GM18951 (cell line): ENCODE results near the gene FIS1.

Experiments
- POLR2A ChIP-seq: IDR thresholded peaks from 4 replicates; pipeline ENCODE4 v1.6.1; 2011; ENCODE audit warnings: mild to moderate bottlenecking; ENCODE audit not compliant: insufficient read length, insufficient read depth; ENCODE audit errors: extremely low read depth
- in situ Hi-C: fragments of 300-500 bp; cut with MboI; formaldehyde crosslinking; loops from one replicate; pipeline ENCODE4 v1.12.0; 2022; ENCODE audit warnings: low sequenced_read_pairs, mixed read lengths, inconsistent platforms; ENCODE audit not compliant: unreplicated experiment

The FIS1 gene

DNA sequence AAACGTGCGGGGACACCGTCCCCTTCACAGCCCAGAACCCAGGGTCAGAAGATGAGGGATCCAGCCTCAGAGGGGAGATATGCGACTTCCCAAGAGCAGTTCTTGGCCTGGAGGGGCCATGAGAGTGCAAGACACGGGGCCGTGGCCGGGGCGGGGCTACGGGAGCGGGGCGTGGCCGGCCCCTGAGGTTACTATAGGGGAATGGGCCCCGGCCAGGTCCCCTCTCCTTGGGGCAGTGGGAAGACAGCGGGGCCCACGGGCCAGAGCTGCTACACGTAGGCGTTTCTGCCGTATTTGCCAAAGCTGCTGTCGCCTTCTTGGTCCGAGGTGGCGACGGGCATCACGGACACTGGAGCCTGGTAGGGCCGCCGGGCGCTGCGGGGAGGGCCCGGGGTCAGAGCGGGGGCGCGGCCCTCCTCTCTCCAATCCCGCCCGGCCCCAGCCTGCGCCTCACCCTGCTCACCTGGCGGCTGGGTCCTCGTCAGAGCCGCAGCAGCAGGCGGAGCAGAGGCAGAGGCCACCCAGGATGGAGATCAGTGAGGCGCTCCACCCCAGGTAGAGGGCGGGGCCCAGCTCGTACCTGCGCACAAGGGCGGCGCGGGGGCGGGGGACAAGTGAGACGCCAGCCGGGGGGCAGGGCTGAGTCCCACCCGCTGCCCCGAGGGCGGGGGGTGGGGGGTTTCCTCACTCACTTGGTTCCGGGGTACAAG is 12.6 kb downstream of the FIS1 start:
- in situ Hi-C loops = no loop called here
- TF ChIP-seq POLR2A = no peak

DNA sequence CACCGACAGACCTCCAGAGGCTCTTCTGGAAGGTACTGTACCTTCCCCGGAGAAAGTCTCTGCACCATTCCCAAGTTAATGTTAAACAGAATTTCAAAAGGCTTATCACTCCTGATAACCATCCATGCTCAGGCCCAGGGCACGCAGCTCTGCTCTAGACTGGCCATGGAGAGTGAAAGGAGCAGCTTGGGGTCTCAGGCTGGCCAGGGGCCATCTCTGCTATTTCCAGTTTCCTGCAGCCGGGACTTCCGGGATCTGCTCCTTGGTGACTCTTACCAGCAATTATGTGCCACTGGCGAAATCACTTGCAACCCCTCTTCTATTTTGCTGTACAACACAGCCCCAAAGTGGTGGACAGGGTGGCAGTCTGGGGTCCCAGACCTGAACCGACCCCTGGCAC is 13.2 kb downstream of the FIS1 start:
- in situ Hi-C loops = no loop called here
- no peak for TF ChIP-seq POLR2A

DNA sequence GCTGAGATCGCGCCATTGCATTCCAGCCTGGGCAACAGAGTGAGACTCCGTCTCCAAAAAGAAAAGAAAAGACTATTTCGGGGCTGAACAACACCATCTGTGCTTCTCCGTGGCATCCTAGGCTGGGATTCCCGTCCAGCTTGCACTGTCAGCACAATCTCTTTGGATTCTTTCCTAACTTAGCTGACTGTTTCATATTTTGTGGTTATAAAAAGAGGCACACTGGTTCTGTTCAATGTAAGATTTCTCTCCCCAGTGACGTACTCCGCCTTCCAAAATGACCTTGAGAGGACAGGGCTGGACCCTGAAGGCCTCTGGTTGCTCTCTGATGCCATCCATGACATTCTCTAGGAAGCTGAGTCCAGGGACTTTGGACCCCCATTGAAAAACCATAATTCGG is 18.2 kb downstream of the FIS1 start:
- in situ Hi-C loops = no loop called here
- no peak for TF ChIP-seq POLR2A

DNA sequence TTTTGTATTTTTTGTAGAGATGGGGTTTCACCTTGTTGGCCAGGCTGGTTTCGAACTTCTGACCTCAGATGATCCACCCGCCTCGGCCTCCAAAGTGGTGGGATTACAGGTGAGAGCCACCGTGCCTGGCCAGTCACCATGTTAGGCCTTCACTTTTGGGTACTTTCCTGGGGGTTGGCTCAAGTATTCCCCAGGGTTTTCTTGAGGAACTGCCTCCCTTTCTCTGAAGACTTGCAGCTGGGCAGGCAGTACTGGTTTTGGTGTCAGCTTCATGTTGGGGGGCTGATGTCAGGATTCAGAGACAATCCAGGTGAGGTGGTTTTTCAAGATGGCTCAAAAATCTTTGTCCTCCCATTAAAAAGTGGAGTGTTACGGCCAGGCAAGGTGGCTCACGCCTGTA is 19.2 kb downstream of the FIS1 start:
- no peak for TF ChIP-seq POLR2A

DNA sequence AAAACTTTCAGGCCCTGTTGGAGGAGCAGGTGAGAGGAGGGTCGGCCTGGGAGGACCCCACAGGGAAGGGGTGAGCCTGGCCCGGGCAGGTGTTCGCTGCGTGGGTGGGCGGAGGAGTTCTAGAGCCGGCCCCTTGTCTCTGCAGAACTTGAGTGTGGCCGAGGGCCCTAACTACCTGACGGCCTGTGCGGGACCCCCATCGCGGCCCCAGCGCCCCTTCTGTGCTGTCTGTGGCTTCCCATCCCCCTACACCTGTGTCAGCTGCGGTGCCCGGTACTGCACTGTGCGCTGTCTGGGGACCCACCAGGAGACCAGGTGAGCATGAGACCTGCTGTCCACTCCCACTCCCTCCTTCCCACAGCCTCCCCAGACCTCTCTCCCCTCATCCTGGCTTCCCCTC is 21.4 kb downstream of the FIS1 start:
- no peak for TF ChIP-seq POLR2A

More for the DNA sequence above, 19.2 kb downstream of the FIS1 start:
- in situ Hi-C loops = no loop called here

DNA sequence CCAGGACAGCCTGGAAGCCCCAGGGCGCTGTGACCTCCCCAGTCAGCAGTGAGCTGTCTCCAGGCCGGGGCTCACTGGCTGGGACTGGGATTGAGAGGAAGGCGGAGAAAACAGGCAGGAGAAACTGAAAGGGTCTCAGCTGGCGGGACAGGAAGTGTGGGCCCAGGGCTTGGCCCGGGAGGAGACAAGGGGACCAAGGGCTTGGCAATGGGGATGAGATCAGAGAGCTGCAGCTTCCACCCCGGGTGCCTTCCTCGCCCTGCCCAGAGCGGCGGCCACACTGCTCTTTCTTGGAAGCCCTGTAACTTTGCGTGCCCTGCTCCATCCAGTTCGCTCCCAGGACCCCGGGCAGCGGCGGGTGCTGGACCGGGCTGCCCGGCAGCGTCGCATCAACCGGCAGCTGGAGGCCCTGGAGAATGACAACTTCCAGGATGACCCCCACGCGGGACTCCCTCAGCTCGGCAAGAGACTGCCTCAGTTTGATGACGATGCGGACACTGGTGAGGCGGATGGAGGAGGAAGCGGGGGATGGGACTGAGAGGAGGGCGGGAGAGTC is 22.5 kb downstream of the FIS1 start:
- TF ChIP-seq POLR2A = no peak
- in situ Hi-C loops = no loop called here

More for the DNA sequence above, 21.4 kb downstream of the FIS1 start:
- in situ Hi-C loops = no loop called here

DNA sequence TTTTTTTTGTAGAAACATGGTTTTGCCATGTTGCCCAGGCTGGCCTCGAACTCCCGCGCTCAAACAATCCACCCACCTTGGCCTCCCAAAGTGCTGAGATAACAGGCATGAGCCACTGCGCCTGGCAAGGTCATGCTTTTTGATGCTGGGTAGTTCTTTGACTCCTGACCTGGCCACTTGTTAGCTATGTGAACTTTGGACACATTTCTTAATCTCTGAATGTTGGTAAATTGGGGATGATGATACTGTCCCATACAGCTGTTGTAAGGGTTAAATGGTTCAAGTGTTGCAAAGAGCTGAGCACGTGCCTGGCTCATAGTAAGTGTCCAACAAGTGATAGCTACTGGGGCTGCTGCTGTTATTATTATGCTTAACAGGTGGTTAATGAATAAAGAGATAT is 24.6 kb downstream of the FIS1 start:
- in situ Hi-C loops = no loop called here
- no peak for TF ChIP-seq POLR2A

DNA sequence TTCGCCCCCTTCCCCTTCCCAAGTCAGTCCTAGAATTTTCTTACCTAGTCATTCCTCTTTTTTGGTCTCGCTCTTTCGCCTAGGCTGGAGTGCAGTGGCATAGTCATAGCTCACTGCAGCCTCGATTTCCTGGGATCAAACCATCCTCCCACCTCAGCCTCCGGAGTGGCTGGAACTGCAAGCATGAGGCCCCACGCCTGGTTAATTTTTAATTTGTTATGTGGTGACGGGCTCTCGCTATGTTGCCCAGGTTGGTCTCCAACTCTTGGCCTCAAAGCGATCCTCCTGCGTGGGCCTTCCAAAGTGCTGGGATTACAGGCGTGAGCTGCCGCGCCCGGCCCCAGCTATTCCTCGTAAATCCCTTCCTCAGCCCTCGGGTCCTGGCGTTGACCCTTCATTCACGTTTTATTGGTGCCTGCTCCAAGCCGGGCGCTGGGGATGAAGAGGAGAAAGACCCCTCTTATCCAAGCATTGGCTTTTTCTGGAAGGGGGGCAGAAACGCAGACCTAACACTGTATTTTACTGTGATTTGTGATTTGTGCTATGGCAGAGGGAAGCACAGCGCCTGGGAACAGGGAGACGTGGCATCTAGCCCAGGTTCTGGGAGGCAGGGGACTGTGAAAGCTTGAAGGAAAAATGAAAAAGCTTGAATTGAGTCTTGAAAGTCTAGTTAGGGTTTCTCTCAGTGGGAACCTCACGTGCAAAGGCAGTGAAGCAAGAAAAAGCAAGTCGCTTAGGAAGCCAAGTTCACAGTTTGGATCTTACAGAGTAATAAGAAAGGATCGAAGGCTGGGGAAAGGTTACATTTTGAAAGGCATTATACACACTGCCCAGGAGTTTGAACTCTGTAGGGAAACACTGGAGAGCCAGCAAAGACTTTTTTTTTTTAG is 26.4 kb downstream of the FIS1 start:
- TF ChIP-seq POLR2A = no peak
- in situ Hi-C loops = no loop called here

DNA sequence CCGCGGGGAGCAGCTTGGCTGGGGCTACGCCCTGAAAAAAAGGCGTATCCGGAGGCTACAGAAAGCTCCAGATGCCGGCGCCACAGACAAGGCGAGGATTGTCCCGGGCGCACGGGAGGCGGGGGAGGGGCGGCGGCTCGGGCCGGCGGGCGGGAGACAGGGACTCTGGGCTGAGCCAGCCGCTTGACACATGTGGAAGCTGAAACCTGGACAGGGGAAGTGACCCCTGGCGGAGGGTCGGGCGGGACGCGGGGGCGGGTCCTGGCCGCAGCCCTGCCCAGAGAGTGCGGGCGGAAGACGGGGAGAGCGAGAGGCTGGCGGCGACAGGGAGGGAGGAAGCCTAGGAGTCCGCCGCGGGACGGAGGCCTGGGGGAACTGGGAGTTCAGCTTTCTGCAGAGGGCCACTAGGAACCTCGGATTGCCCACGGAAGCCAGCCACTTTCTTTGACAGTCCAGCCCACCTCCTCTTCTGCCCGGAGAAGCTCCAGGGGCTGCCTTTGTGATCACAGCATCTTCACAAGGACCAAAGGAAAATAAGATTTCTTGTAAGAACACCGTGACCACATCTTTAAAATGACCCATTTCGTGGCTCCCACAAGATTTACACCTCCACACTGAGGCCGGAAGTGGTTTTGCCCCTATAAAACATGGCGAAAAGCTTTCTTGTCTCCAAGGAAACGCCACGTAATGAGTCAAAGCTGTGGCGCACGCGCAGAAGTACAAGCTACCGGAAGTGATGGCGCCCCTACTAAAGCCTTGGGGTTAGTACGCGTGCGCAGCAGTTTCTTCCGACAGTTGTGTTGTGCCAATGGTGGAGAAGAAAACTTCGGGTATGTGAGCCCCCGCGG is 27.3 kb downstream of the FIS1 start, which contains the start of the genes PLOD3 and ZNHIT1:
Gene PLOD3 (minus strand): TSS at position 194 of the 848 bp plus-strand sequence. CDS start 307 bp downstream, outside the sequence.
Gene ZNHIT1 (plus strand): TSS at position 778 of the 848 bp plus-strand sequence. CDS start 31 bp downstream, at position 809.
- in situ Hi-C loops = no loop called here
- peak; percentile 55 for TF ChIP-seq POLR2A

DNA sequence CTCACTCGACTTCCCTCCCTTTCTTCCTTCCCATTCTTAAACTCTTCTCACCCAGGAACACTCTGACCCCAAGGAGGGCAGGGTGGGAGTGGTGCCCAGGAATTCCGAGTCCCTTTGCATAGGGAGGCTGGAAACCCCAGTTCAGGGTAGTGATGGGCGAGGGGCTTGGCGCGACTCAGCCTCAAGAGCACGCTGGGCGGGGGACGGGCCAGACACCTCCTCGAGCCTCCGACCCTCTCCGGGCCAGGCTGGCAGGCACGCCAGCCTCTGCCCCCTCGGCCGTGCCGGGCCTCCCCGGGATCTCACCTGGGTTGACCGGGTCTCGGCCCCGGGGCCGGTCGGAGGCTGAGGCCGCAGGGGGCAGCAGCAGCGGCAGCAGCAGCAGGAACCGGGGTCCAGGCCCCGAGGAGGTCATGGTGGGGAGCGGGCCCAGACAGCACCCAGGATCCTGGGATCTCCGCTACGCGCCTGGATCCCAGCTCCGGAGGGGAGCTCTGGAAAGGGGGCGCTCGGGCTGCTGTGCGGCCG is 28.0 kb downstream of the FIS1 start:
- no peak for TF ChIP-seq POLR2A
- in situ Hi-C loops = no loop called here

DNA sequence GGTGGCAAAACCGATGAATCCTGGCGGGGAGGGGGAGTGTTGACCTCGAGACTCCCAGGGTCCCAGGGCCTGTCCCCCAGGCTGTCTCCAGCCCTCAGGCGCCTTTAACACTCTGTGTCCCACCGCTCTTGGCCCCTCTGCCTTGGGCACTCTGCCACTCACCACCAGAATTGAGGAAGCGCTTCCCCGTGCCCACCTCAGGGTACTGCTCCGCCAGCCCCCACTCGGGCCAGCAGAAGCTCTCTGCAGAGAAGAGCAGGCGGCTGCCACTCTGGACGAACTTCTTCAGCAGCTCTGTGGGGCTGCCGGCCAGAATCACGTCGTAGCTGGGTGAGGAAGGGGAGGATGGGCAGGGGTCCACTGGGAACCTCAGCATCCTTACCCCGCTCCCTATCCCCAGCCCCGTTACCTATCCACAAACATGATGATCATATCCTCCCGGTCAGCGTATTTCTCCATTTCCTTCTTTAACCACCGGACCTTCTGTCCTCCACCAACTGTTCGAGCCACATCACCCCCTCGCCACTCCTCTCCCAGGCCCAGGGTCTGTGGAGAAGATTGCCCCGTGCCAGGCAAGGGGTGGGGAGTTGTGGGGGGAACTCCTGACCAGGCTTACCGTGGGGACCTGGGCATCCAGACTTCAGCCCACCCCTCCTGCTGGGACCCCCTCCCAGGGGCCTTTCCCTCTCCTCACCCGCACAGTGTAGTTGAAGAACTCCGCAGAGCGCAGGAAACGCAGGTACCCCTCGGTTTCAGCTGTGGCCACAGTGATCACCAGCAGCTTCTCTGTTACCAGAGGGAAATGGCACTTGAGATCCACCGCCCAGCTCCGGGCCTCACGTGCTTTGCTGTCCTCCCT is 28.7 kb downstream of the FIS1 start:
- TF ChIP-seq POLR2A = no peak
- in situ Hi-C loops = no loop called here
